ENCODE results near the gene BMPER. TPM values are rescaled to one million over a fixed set of nuclear protein-coding genes. Genes with fewer than 3 reads are reported as not detected.
"Not testable (repeated sequence)": the region's sequence is repeated elsewhere in the genome, so short reads cannot be mapped to it uniquely, and the experiment has no call there.

BMPER gene
- total RNA-seq, 1 donor from 2014 or later = 2.7 TPM

- DNase-seq (ENCODE audit: extremely low read depth, low read depth, low spot score) = no peak
Measured at GRCh38 chr7:34163956-34164355, 258.6 kb downstream of the BMPER start.

GRCh38 chr7:34165466-34165865, 260.1 kb downstream of the BMPER start:
- no peak for DNase-seq (ENCODE audit: extremely low read depth, low read depth, low spot score)

GRCh38 chr7:34165927-34166550, 260.7 kb downstream of the BMPER start:
- peak; percentile 2 for DNase-seq (ENCODE audit: extremely low read depth, low read depth, low spot score)

GRCh38 chr7:34168013-34168412, 262.7 kb downstream of the BMPER start:
- DNase-seq (ENCODE audit: extremely low read depth, low read depth, low spot score) = no peak

GRCh38 chr7:34174688-34175616, 269.6 kb downstream of the BMPER start:
- DNase-seq (ENCODE audit: extremely low read depth, low read depth, low spot score) = not testable (repeated sequence)

GRCh38 chr7:34175837-34176236, 270.5 kb downstream of the BMPER start:
- DNase-seq (ENCODE audit: extremely low read depth, low read depth, low spot score) = no peak

- DNase-seq (ENCODE audit: extremely low read depth, low read depth, low spot score) = no peak
Measured at GRCh38 chr7:34177476-34177875, 272.1 kb downstream of the BMPER start.

GRCh38 chr7:34181271-34181958, 276.1 kb downstream of the BMPER start:
- no peak for DNase-seq (ENCODE audit: extremely low read depth, low read depth, low spot score)

- DNase-seq (ENCODE audit: extremely low read depth, low read depth, low spot score) = no peak
Measured at GRCh38 chr7:34184466-34184865, 279.1 kb downstream of the BMPER start.

- DNase-seq (ENCODE audit: extremely low read depth, low read depth, low spot score) = no peak
Measured at GRCh38 chr7:34187798-34188307, 282.5 kb downstream of the BMPER start.

- DNase-seq (ENCODE audit: extremely low read depth, low read depth, low spot score) = no peak
Measured at GRCh38 chr7:34189031-34189430, 283.7 kb downstream of the BMPER start.

GRCh38 chr7:34190299-34190698, 285.0 kb downstream of the BMPER start:
- no peak for DNase-seq (ENCODE audit: extremely low read depth, low read depth, low spot score)

- DNase-seq (ENCODE audit: extremely low read depth, low read depth, low spot score) = no peak
Measured at GRCh38 chr7:34191162-34191561, 285.8 kb downstream of the BMPER start.

GRCh38 chr7:34191771-34192479, 286.6 kb downstream of the BMPER start:
- no peak for DNase-seq (ENCODE audit: extremely low read depth, low read depth, low spot score)

GRCh38 chr7:34192906-34193305, 287.6 kb downstream of the BMPER start:
- no peak for DNase-seq (ENCODE audit: extremely low read depth, low read depth, low spot score)

- DNase-seq (ENCODE audit: extremely low read depth, low read depth, low spot score) = no peak
Measured at GRCh38 chr7:34198231-34198641, 292.9 kb downstream of the BMPER start.

All from glomerular endothelial cell (primary cell).